ENCODE data around the gene PRKAG2.

DNA sequence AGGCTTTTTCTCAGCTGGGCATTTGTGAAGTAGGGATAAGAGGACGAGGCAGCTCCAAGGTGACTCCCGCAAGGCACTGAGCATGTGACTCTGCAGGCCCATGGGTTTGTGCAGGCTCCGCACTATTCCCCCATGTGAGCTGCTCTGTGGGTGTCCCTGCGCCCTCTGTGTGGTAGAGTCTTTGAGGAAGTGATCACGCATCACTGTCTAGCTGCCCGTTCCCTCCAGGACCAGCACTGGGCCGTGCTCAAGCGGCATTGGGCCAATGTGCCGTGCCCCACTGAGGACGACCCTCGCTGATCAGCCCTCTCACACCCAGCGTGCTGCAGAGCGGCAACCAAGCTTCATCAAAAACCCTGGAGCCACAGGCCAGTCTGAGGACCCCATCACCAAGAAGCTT lies 7.5 kb downstream of the PRKAG2 start:
- TF ChIP-seq, protein P1, sequence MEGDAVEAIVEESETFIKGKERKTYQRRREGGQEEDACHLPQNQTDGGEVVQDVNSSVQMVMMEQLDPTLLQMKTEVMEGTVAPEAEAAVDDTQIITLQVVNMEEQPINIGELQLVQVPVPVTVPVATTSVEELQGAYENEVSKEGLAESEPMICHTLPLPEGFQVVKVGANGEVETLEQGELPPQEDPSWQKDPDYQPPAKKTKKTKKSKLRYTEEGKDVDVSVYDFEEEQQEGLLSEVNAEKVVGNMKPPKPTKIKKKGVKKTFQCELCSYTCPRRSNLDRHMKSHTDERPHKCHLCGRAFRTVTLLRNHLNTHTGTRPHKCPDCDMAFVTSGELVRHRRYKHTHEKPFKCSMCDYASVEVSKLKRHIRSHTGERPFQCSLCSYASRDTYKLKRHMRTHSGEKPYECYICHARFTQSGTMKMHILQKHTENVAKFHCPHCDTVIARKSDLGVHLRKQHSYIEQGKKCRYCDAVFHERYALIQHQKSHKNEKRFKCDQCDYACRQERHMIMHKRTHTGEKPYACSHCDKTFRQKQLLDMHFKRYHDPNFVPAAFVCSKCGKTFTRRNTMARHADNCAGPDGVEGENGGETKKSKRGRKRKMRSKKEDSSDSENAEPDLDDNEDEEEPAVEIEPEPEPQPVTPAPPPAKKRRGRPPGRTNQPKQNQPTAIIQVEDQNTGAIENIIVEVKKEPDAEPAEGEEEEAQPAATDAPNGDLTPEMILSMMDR (IDR thresholded peaks at IDR 0.05), result no peak
- TF ChIP-seq POLR2A (IDR thresholded peaks at IDR 0.05), result no peak

Data from lower leg skin (tissue), 3 donors.